Sigmoid colon (tissue), 4 donors: Measurements from ENCODE around the gene SMU1.

ENCODE experiments used
- EP300 ChIP-seq, 4 donors: sonication (generic); formaldehyde crosslinking; IDR thresholded peaks; one replicate each; pipeline ENCODE4 v1.6.1; 2017; ENCODE audit warnings: antibody characterized with exemption in 4 of 4
- POLR2A ChIP-seq, 2 donors: fragments of 450-650 bp; IDR thresholded peaks; one replicate each; pipeline ENCODE4 v1.6.1; 2016; ENCODE audit warnings: antibody characterized with exemption in 2 of 2, mild to moderate bottlenecking in 2 of 2, moderate library complexity in 2 of 2
- POLR2AphosphoS5 ChIP-seq, 4 donors: sonication (generic); formaldehyde crosslinking; IDR thresholded peaks; one replicate each; pipeline ENCODE4 v1.6.1; 2017; ENCODE audit warnings: antibody characterized with exemption in 4 of 4
- TF ChIP-seq, protein P1 (sequence below), 4 experiments: fragments of 450-650 bp in 3 of 4; fragments of 200-600 bp in 1 of 4; IDR thresholded peaks; one replicate each; pipeline ENCODE4 v1.5.1; 2016 to 2019; ENCODE audit warnings: antibody characterized with exemption in 4 of 4, mild to moderate bottlenecking in 3 of 4, moderate library complexity in 2 of 4

DNA sequence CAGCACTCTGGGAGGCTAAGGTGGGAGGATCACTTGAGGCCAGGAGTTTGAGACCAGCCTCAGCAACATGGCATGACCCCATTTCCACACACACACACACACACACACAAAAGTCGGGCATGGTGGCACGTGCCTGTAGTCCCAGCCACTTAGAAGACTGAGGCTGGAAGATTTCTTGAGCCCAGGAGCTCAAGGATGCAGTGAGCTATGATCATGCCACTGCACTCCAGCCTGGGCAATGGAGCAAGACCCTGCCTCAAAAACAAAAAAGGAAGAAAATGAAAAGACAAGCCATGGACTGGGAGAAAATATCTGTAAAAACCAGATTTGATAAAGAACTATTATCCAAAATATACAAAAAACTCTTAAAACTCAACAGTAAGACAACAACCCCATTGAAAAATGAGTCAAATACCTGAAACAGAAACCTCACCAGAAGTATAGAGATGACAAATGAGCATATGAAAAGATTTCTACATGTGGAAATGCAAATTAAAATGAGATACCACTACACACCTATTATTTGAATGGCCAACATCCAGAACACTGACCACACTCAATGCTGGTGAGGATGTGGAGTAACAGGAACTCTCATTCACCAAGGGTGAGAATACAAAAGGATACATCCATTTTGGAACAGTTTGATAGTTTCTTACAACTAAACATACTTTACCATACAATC is 26.7 kb downstream of the SMU1 start:
- TF ChIP-seq, protein P1, sequence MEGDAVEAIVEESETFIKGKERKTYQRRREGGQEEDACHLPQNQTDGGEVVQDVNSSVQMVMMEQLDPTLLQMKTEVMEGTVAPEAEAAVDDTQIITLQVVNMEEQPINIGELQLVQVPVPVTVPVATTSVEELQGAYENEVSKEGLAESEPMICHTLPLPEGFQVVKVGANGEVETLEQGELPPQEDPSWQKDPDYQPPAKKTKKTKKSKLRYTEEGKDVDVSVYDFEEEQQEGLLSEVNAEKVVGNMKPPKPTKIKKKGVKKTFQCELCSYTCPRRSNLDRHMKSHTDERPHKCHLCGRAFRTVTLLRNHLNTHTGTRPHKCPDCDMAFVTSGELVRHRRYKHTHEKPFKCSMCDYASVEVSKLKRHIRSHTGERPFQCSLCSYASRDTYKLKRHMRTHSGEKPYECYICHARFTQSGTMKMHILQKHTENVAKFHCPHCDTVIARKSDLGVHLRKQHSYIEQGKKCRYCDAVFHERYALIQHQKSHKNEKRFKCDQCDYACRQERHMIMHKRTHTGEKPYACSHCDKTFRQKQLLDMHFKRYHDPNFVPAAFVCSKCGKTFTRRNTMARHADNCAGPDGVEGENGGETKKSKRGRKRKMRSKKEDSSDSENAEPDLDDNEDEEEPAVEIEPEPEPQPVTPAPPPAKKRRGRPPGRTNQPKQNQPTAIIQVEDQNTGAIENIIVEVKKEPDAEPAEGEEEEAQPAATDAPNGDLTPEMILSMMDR (IDR thresholded peaks at IDR 0.05) = no peak
- no peak for TF ChIP-seq POLR2A (IDR thresholded peaks at IDR 0.05)
- TF ChIP-seq POLR2AphosphoS5 (IDR thresholded peaks at IDR 0.05) = no peak
- no peak for TF ChIP-seq EP300 (IDR thresholded peaks at IDR 0.05)
